GM19395 (cell line): ENCODE results near the gene UBR4.

Source experiments
- ATAC-seq: cut with Tn5 transposase; IDR thresholded peaks from one replicate; pipeline ENCODE4 v1.9.1; 2021; ENCODE audit warnings: mild to moderate bottlenecking, moderate library complexity; ENCODE audit not compliant: unreplicated experiment

The UBR4 gene

DNA sequence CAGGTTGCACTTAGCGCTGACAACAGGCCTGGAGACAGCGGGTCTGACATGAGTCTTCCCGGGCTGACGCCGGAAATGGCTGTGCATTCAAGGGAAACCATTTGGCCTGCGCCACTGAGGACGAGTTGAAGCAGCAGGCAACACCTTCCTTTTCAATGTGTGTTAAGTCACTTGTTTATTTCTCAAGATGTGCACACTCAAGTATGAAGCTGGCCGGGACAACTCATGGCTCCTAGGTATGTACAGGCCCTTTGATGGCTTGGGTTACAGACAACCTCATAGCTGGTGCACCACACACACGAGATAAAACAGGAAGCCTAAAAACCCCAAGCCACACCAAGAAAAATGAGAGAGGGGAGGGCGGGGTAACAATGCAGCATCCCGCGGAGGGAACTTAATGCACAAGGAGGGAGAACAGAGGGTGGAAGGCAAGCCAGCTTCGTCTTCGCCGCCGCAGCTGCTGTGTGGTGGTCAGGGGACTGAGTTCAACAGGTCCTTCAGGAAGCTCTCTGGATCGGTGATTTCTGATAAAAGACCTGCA lies 135.6 kb downstream of the UBR4 start:
- ATAC-seq = no peak

DNA sequence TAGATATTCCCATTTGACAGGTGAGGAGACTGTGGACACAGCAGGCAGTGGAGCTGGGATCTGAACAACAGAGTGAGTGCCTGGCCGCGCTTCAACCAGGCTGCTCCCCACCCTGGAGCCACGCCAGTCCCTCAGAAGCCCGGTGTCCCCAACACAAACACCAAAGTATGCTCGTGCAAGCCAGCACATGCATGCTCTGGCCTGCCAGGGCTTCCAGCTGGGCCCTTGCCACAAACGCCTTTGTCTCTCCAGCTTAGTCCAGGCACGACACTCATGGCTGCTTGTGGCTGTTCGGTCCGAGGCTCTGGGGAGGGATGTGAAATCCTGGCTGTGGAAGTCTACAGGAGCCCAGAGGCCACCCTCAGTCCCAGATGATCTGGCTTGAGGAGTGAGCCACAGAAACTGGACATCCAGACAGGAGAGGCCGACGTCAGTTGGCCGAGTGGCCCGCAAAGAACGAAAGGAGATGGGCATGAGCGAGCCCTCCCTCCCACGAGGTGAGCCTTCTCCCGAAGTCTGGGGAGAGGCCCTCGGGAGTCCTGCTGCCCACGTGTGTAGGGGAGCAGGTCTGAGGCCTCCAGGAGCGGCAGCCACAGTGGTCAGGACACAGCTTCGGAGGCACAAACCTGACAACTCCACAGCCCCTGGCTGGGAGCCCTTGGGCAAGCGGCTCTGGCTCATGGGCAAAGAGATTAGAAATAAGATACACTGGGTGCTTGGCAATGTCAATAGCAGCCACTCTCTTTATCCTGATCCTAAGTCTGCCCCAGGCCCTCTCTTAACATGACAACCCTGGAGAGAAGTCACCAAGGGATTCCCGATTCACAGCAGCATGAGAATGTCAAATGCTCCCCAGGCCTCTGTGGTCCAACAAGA lies 136.5 kb downstream of the UBR4 start:
- no peak for ATAC-seq

DNA sequence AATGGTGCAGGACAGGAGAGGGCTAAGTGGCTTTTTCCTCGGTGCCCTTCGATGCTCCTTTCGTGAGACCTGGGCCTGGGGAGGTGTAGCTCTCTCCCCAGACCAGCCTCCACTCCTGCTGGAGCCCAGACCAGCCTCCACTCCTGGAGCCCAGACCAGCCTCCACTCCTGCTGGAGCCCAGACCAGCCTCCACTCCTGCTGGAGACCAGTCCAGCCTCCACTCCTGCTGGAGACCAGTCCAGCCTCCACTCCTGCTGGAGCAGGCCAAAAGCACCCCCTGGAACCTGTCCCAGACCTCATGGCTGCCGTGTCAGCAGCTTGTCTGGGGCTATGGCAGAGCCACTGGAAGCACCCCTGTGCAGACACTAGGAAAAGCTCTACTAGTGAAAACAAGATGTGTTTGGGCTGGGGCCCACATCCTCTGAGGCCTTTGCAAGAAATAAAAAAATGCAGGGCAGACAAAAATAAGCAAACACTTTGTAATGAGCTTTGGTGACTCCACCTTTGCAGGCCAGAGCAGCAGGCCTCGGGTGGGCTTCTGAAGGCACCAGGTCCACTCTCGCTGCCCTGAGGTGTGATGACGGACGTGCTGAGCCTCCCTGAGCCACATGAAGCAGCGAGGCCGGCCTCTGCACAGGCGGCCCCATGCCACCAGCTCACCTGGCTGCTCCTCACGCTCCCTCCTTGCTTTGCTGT lies 137.6 kb downstream of the UBR4 start:
- ATAC-seq = no peak

DNA sequence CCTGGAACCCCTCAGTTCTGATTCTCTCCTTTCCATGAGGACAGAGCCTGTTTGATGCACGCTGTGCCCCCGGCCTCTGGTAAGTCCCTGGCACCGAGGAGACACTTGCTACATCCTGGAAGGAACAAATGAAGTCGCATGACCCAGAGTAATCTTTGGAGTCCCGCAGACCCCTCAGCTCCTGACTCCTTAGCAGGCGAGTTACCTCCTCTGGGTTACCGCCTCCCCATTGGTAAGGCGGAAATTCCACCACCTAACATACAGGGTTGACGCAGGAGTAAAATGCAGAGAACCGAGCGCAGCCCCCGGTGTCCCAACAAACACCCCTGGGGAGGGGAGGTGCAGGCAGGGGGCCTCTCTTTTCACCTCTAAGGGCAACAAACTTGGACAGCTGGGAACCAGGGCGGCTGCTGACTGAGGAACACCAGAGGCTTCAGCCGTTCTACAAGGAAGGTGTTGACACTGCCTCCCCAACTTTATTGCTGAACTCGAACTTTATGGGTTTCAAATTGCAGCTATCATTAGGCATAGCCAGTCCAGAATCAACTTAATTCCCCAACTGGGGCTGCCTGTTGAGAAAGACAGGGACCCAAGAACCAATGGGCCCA lies 138.3 kb downstream of the UBR4 start:
- no peak for ATAC-seq

DNA sequence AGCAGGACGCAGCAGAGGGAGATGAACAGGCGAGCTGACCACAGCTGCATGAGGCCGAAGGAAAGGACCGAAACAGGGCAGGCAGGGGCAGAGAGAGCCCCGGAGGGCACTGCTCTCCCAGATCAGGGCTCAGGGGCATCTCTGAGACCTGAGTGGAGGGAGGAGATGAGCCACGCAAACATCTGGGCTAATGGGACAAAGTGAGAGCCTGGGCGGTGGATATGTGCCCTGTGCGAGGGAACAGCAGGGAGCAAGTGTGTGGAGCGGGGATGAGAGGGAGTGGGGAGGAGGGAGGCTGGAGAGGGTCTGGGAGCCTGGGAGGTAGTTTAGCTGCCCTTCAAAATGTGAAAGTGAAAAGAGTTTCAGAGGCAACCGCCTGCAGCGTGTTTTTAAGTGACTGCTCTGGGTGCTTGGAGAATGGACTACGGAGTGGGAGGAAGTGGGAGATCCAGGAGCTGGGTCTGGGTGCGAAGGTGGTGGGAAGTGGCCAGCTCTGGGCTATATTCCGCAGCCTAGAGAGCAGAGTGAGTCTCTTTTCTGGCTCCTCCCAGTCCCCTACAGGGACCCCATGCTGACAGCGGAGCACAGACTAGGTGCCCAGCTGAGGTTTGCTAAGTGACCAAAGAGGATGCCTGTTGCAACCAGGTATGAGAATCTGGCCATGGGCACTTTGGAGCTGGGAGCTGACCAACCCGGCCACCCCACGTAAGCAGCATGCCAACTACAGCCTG lies 139.0 kb downstream of the UBR4 start:
- no peak for ATAC-seq

DNA sequence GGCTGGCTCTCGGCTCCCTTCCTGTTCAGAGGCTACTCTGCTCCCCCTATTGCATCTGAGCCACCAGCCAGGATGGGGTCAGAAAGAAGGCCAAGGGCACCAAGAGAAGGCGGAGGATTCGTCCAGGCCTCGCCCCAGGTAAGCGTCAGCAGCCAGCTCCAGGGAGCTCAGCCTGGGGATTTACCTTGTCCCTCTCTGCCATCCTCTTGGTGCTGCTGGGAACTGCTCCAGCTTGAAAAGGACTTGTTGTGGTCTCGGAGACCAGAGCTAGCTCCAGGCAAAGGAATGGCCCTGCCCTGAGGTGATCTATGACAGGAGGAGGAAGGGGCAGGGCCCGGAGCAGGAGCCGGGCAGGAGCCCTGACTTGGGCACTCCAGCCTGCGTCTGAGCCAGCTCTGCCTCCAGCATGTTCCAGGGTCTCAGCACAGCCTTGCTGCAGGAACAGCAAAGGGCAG lies 139.8 kb downstream of the UBR4 start:
- no peak for ATAC-seq

DNA sequence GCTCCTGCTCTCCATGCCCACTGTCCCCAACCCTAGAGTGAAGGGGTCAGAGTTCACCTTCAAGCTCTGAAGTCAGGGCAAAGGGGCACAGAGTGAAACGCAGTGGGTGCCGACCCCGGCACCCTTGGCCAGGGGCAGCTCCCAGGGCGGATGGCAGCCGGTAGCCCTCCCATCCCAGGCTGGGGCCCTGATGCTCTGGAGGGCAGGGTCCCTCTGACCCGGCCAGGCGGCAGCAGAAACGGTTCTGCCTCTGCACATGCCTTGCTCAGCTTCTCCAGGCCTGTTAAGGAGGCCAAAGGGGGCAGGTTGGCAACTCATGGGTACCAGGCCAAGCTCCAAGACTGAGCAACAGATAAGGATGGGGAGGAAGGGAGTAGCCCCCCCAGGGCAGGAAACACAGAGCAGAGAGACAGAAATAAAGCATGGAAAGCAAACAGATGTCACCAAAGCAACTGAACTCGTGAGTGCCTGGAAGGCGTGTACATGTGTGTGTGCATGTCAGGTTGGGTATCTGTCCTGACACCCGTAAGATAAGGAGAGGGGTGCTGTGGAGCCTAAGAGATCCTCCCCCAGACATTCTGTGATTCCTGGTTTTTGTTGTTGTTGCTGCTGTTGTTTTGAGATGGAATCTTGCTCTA lies 141.3 kb downstream of the UBR4 start:
- ATAC-seq = no peak

DNA sequence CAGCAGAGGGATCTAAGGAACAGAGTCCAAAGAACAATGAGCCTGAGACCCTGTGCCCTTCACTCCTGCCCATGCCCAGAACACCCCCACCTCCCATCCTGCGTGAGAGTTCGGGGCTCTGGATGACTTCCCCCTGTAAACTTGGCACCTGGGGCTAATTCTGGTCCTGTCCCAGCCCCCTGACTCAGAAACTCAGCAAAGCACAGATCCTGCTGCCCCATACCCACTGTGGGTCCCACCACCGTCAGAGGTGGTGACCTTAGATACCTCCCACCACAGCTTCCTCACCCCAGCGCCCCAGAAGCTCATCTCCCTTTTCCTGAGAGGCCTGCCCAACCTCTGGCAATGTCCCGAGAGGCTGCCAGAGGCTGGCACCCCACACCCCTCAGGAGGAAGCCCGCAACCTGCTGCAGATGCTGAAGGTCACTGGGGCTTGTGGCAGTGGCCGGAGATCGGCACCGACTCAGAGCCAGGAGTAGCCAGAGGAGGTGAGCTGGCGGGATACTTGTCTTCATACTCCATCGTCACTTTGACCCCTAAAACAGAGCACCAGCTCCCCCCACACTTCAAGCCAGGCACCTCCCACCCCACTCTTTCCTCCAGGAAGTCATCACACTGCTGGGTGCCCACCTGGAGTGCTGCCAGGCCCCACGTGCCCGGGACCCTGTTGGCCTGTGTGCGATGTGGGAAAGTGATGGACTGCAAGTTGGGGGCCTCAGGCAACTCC lies 142.0 kb downstream of the UBR4 start:
- ATAC-seq = no peak

DNA sequence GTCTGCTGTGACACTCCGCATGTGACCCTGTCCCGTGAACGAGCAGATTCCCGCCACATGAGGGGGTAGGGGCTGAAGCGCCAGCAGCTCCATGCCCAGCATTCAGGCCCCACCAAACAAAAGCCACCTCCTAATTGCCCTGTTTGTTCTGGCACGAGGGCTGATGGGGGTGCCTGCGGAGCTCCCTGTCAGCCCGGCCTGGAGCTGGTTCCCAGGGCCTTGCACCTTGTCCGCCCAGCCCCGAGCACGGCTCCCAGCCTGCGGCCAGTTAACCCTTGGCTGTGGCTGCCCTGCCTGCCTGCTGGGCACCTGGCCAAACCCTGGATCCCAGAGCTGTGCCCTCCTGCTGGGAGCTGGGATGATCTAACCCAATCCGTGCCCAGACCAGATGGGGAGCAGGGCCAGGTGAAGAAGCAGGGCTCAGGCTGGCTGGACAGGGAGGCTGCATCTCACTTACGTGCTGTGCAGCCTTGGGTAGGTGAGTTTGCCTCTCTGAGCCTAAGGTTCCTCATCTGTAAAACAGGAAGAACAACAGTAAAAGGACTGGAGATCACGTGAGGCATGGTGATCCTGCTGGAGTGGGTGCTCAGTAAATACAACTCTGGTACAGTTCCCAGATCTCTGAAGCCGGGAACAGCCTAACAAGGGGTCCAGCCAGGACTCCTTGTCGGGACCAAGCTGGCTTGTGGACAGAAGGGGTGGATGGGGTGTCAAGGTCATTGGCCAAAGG lies 142.7 kb downstream of the UBR4 start:
- no peak for ATAC-seq

DNA sequence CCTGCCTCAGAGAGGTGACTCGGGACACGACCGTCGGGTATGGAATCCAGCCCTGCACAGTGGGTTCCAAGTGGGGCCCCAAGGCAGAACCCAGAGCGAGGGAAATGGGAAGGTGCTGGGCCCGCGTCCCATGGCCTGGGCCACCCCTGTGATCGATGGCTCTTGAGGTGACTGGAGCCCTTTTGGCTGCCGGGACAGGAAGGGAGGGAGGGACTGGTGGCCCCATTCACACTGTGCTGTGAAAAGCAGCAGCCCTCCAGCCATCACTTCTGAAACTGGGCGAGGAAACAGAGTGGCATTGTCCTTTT lies 143.2 kb downstream of the UBR4 start:
- no peak for ATAC-seq

DNA sequence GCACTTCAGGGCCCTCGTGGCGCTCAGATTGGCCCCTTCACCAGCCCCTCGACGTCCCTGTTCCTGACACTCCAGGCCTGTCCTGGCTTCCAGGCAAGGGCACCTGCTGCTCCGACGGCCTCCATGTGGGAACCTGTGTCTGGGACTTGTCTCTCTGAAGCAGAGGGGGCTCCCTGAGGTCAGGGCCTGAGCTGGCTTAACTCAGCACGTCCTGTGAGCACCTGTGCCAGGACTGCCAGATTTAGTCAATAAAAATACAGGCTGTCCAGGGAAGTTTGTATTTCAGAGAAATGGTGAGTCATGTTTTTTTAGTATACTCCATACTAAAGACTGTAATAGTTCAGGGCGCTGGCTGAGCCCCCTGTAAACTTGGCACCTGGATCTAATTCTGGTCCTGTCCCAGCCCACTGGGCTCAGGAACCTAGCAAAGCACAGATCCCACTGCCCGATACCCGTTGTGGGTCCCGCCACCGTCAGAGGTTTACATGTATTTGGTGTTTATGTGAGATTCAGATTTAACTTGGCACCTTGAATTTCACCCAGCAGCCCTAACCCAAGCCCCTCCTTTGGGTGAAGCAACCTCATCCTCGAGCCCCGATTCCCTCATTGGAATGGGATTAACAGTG lies 143.7 kb downstream of the UBR4 start:
- no peak for ATAC-seq

DNA sequence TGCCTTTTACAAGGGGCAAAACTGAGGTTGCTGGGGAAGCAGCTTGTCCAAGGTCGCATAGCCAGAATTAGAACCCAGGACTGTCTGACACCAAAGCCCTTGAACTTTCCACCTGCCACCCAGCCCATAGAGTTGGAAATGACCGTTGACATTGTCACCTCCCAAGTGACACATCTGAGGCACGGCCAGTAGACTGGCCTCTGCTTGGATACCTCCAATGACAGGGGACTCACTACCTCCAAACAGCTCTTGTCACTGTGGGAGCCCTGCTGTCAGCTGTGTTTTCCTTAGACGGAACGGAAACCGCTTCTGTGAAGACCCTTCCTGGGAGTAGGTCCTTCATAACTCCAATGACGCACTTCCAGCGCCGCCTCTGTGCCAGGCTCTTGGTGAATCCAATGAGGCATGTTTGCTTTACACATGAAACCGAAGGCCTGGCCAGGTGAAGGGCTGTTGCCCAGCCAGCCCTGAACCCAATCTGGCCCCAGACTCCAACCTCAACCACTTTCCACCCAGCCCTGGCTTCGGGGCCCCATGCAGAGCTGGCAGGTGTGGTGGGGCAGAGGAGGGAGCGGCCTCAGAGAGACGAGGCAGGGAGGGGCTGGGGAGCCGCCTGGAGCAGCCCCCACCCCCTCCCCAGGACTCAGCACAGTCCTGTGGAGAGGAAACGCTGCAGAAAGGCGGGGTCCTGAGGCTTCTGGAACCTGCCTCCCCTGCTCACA lies 144.4 kb downstream of the UBR4 start:
- no peak for ATAC-seq

DNA sequence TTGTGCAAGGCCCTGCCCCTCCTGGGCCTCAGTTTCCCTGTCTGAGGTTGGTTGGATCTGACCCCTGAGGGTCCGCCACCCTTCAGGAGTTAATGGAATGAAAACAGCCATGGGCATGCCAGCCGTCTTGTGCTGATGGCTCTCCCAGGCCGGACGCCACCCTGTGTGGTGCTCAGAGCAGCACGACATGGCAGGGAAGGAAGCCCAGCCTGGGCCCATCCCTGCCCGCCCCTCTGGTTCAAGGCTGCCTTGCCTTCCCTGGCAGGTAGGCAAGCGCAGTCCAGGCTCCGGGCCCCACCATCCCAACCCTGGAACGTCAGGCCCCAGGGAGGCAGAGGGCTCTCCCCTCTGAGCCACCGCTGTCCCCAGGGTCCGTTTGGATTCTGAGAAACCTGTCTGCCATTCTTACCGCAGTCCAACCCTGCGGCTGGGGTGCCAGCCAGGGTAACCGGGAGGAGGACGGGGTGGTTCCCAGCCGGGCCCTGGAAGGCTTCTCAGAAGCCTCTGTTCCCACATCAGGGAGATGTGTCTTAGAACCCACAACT lies 145.1 kb downstream of the UBR4 start:
- no peak for ATAC-seq

DNA sequence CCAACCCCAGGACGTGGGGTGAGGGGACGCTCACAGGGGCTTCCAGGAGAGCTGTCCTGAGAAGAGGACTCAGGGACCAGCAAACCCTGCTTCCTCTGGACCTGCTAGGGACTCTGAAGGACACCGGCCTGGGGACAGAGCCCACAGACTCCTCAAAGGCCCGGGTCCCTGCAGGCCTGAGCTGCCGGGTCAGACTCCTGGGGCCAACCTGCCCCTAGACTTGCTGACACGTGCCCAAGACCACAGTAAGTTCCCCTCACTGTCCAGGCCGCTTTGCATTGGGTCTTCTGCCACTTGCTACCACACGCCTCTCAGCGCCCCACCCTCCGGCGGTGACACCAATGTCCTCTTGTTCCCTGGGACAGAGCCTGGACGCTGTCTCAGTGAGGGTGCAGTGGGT lies 146.9 kb downstream of the UBR4 start:
- no peak for ATAC-seq

DNA sequence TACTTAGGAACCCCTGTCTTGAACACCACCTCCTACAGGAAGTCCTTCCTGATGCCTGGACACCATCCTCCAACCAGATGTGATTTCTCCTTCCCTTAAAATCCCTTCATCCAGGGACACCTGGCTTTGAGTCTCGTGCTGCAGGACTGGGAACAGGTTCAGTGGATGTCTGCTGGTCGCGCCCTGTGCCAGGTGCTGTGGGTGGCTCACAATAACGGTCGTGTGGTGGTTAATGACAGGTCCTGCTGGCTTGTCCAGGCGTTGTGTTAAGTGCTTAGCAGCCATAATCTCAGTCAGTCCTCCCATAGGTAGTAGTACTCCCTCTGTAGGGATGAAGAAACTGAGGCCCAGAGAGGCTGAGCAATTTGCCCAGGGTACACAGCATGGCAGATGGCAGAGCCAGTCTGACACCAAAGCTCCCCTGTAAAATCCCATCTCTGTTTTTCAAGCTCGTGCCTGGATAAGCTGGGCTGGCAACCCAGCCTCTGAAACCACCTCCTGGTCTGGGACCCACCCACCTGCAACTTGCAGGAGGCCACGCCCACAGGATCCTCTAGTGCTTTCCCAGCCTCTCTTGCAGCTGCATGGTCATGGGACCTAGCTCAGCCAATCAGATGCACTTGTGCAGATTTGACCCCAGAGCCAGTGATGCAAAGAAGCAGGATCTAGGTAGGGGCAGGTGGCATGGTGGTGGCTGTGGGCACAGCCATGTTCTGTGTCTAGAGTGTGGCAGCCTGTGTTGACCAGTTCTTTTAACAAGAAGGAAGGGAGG lies 147.6 kb downstream of the UBR4 start:
- ATAC-seq = no peak

DNA sequence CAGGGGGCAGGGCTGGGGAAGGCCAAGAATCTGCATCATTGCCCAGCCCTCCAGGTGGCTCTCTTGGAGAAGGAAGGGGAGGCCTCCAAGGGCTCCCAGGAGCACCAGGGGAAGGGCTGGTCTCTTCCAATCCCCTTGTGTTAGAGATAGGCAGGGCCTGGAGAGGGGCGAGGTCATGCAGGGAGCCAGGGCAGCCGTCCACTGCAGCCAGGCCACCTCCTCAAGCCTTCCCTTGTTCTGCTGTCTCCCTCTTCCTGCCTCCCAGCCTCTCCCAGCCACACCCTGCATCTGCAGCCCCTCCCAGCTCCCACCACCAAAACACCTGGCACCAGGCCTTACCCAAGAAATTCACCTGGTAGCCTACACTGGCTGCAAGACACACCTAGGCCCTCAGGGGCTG lies 148.3 kb downstream of the UBR4 start:
- ATAC-seq = no peak

DNA sequence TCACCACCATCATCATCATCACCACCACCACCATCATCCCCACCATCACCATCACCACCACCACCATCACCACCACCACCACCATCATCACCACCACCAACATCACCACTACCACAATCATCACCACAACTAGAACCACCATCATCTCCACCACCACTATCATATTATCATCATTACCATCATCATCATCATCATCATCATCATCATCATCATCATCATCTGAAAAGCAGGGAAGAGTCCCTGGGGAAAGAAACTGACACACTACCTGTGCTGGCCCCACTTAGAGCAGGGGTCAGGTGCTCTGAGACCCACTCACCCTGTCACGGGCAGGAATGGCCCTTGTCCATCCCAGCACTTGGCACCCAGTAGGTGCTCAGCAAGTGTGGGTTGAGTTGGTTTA lies 148.7 kb downstream of the UBR4 start:
- ATAC-seq = no peak
